OCI-LY7 (cell line): ENCODE measurements around the gene MMP2. TPM values are rescaled to one million over a fixed set of nuclear protein-coding genes. Genes with fewer than 3 reads are reported as not detected.

Source experiments
- BruUV-seq: library from RNA; stranded (reverse); fragments of 400-500 nt; replicated peaks from 2 replicates; lab custom pipeline; 2021; lab: Mats Ljungman, UMichigan
- CTCF ChIA-PET: fragments of 300-600 bp; sonication (Branson Sonifier 250); formaldehyde crosslinking; loops from one replicate; lab custom pipeline; 2022; ENCODE audit warnings: antibody characterized with exemption; ENCODE audit not compliant: unreplicated experiment; lab: Charles Lee
- POLR2A ChIA-PET: fragments of 300-600 bp; sonication (Branson Sonifier 250); formaldehyde crosslinking; loops from one replicate; lab custom pipeline; 2022; ENCODE audit warnings: antibody characterized with exemption; lab: Charles Lee
- DNase-seq: peaks from one replicate; pipeline ENCODE4 v3.0.0-alpha.2; 2015; ENCODE audit warnings: low spot score
- H2AFZ ChIP-seq: fragments of 200-600 bp; sonication (generic), shearing (Covaris generic); 2 replicates; pipeline ENCODE4 v1.6.1; 2014; ENCODE audit warnings: mild to moderate bottlenecking, antibody characterized with exemption, low read length, moderate library complexity
- H3K27ac ChIP-seq: fragments of 200-600 bp; sonication (generic); 2 replicates; pipeline ENCODE4 v1.5.1; 2014; ENCODE audit warnings: mixed run types, low read depth, mild to moderate bottlenecking, moderate library complexity, low read length, inconsistent platforms; ENCODE audit not compliant: poor library complexity, severe bottlenecking
- H3K36me3 ChIP-seq: fragments of 200-600 bp; sonication (generic); 2 replicates; pipeline ENCODE4 v1.6.1; 2014; ENCODE audit warnings: mild to moderate bottlenecking, antibody characterized with exemption, low read length, moderate library complexity, mixed read lengths; ENCODE audit not compliant: insufficient read depth
- H3K4me1 ChIP-seq: fragments of 200-600 bp; sonication (generic); 2 replicates; pipeline ENCODE4 v1.5.1; 2014; ENCODE audit warnings: mild to moderate bottlenecking, low read length; ENCODE audit not compliant: insufficient read depth, poor library complexity, severe bottlenecking
- H3K4me2 ChIP-seq: fragments of 200-600 bp; sonication (generic); 2 replicates; pipeline ENCODE4 v1.6.1; 2014; ENCODE audit warnings: mild to moderate bottlenecking, low read length
- H3K4me3 ChIP-seq: fragments of 200-600 bp; sonication (generic); 2 replicates; pipeline ENCODE4 v1.5.1; 2014; ENCODE audit warnings: mild to moderate bottlenecking, low read depth, low read length; ENCODE audit not compliant: poor library complexity, severe bottlenecking
- H3K79me2 ChIP-seq: fragments of 200-600 bp; sonication (generic); 2 replicates; pipeline ENCODE4 v1.6.1; 2016; ENCODE audit warnings: low read depth, mild to moderate bottlenecking, low read length, moderate library complexity, mixed read lengths; ENCODE audit not compliant: insufficient read depth
- H3K9me2 ChIP-seq: fragments of 200-600 bp; sonication (generic); 2 replicates; pipeline ENCODE4 v1.6.1; 2016; ENCODE audit warnings: mild to moderate bottlenecking, low read length, mixed read lengths; ENCODE audit not compliant: insufficient read depth
- H3K9me3 ChIP-seq: fragments of 200-600 bp; sonication (generic); 2 replicates; pipeline ENCODE4 v1.6.1; 2014; ENCODE audit warnings: mild to moderate bottlenecking, mixed run types, low read length, mixed read lengths
- H4K20me1 ChIP-seq: fragments of 200-600 bp; sonication (generic); 2 replicates; pipeline ENCODE4 v1.6.1; 2014; ENCODE audit warnings: mild to moderate bottlenecking, antibody characterized with exemption, low read length, moderate library complexity, mixed read lengths; ENCODE audit not compliant: insufficient read depth
- CTCF ChIP-seq: fragments of 200-600 bp; sonication (generic); conservative IDR thresholded peaks from 2 replicates; pipeline ENCODE4 v1.5.1; 2014; ENCODE audit warnings: mild to moderate bottlenecking, antibody characterized with exemption, low read length, moderate library complexity, mixed read lengths
- EZH2phosphoT487 ChIP-seq: fragments of 200-600 bp; sonication (generic); IDR thresholded peaks from 2 replicates; pipeline ENCODE4 v1.6.1; 2018; ENCODE audit warnings: low read depth, borderline replicate concordance, mild to moderate bottlenecking, mixed run types, antibody characterized with exemption, low read length, moderate library complexity, mixed read lengths
- intact Hi-C: fragments of 100-400 bp; cut with micrococcal nuclease; formaldehyde crosslinking; loops from one replicate; pipeline ENCODE4 v1.10.0; 2022; ENCODE audit not compliant: unreplicated experiment
- total RNA-seq, 2 experiments: library from RNA; depleted of rRNA in 1 of 2; stranded (reverse); fragments of >200 nt in 1 of 2; shearing (Covaris generic) in 1 of 2; gene quantifications; 2 replicates each; pipeline ENCODE4 v1.2.3, GENCODE V29; 2014 to 2022

MMP2 gene
- total RNA-seq, 2 experiments from 2014 or later, result 0.48 TPM; not detected in 1

GRCh38 chr16:55494994-55495421, 16.0 kb downstream of the MMP2 start:
- Histone ChIP-seq H3K4me2 (no peak overlapping the region), H3K79me2 (no peaks in the 10 kb centered on the region), H3K9me3 (no peaks in the 10 kb centered on the region), H3K4me3 (no peak overlapping the region), H3K27ac (no peak overlapping the region), H4K20me1 (no peaks in the 10 kb centered on the region), H3K9me2 (no peaks in the 10 kb centered on the region), H2AFZ (no peak overlapping the region), H3K36me3 (no peaks in the 10 kb centered on the region), H3K4me1 (no peaks in the 10 kb centered on the region)
- no TSS peak for BruUV-seq
- intact Hi-C loops, result no loop called here
- no peak for TF ChIP-seq CTCF
- TF ChIP-seq EZH2phosphoT487, result no peak
- POLR2A ChIA-PET, result no interaction called here
- CTCF ChIA-PET, result no interaction called here
- DNase-seq, result no peak

- CTCF ChIA-PET, result no interaction called here
Observed at GRCh38 chr16:55495616-55496289, 16.8 kb downstream of the MMP2 start.

More at GRCh38 chr16:55495616-55496289, 16.8 kb downstream of the MMP2 start:
- Histone ChIP-seq H4K20me1 (no peaks in the 10 kb centered on the region), H2AFZ (no peak overlapping the region), H3K79me2 (no peaks in the 10 kb centered on the region), H3K36me3 (no peaks in the 10 kb centered on the region), H3K27ac (no peak overlapping the region), H3K9me3 (no peaks in the 10 kb centered on the region), H3K4me1 (no peaks in the 10 kb centered on the region), H3K4me3 (no peak overlapping the region), H3K9me2 (no peaks in the 10 kb centered on the region), H3K4me2 (no peak overlapping the region)
- DNase-seq, result no peak
- POLR2A ChIA-PET, result interaction anchor here (0.6 kb wide), 1 partner anchor 76 kb away, joined by 3 read pairs; no protein-coding TSS in a partner anchor
- no peak for TF ChIP-seq CTCF
- TF ChIP-seq EZH2phosphoT487, result no peak
- intact Hi-C loops, result no loop called here
- no TSS peak for BruUV-seq
